ENCODE results near the gene PLET1.

The PLET1 gene

GRCh38 chr11:112270551-112271180 is 10.0 kb upstream of the PLET1 start:
- Mint-ChIP-seq H3K27ac (no peak overlapping the region), H3K9me3 (no peaks in the 10 kb centered on the region), H3K36me3 (no peaks in the 10 kb centered on the region), H3K27me3 (no peaks in the 10 kb centered on the region), H3K4me1 (no peaks in the 10 kb centered on the region), H3K4me3 (no peak overlapping the region)

- Mint-ChIP-seq H3K27ac (no peak overlapping the region), H3K9me3 (no peaks in the 10 kb centered on the region), H3K4me1 (no peaks in the 10 kb centered on the region), H3K36me3 (no peaks in the 10 kb centered on the region), H3K27me3 (no peaks in the 10 kb centered on the region), H3K4me3 (no peak overlapping the region)
Observed at GRCh38 chr11:112269139-112269538, 8.5 kb upstream of the PLET1 start.

- H3K27ac Mint-ChIP-seq: no peak overlapping the region
- no peaks in the 10 kb centered on the region for H3K4me1 Mint-ChIP-seq
- no peaks in the 10 kb centered on the region for H3K36me3 Mint-ChIP-seq
- no peaks in the 10 kb centered on the region for H3K9me3 Mint-ChIP-seq
- no peaks in the 10 kb centered on the region for H3K27me3 Mint-ChIP-seq
- H3K4me3 Mint-ChIP-seq: no peak overlapping the region
Observed at GRCh38 chr11:112268406-112268805, 7.7 kb upstream of the PLET1 start.

- no peaks in the 10 kb centered on the region for H3K36me3 Mint-ChIP-seq
- H3K4me1 Mint-ChIP-seq: no peaks in the 10 kb centered on the region
- H3K4me3 Mint-ChIP-seq: no peak overlapping the region
Observed at GRCh38 chr11:112267188-112267591, 6.5 kb upstream of the PLET1 start.

GRCh38 chr11:112266410-112266778 is 5.7 kb upstream of the PLET1 start:
- H3K9me3 Mint-ChIP-seq: no peaks in the 10 kb centered on the region
- no peak overlapping the region for H3K4me3 Mint-ChIP-seq
- H3K4me1 Mint-ChIP-seq: no peaks in the 10 kb centered on the region
- no peaks in the 10 kb centered on the region for H3K36me3 Mint-ChIP-seq
- no peaks in the 10 kb centered on the region for H3K27me3 Mint-ChIP-seq
- no peak overlapping the region for H3K27ac Mint-ChIP-seq

More at GRCh38 chr11:112267188-112267591, 6.5 kb upstream of the PLET1 start:
- no peak overlapping the region for H3K27ac Mint-ChIP-seq
- no peaks in the 10 kb centered on the region for H3K9me3 Mint-ChIP-seq
- no peaks in the 10 kb centered on the region for H3K27me3 Mint-ChIP-seq

- Mint-ChIP-seq H3K9me3 (no peaks in the 10 kb centered on the region), H3K36me3 (peaks cover 2% of the 10 kb centered on the region), H3K27me3 (no peaks in the 10 kb centered on the region), H3K27ac (no peak overlapping the region), H3K4me3 (no peak overlapping the region), H3K4me1 (no peaks in the 10 kb centered on the region)
Observed at GRCh38 chr11:112265659-112266409, 5.2 kb upstream of the PLET1 start.

- Mint-ChIP-seq H3K4me1 (no peaks in the 10 kb centered on the region), H3K27ac (no peak overlapping the region), H3K9me3 (no peaks in the 10 kb centered on the region), H3K27me3 (no peaks in the 10 kb centered on the region), H3K4me3 (no peak overlapping the region), H3K36me3 (peaks cover 5% of the 10 kb centered on the region)
Observed at GRCh38 chr11:112255067-112255720, 5.5 kb downstream of the PLET1 start.

- no peak overlapping the region for H3K4me3 Mint-ChIP-seq
- H3K27me3 Mint-ChIP-seq: no peaks in the 10 kb centered on the region
- H3K27ac Mint-ChIP-seq: no peak overlapping the region
- H3K9me3 Mint-ChIP-seq: no peaks in the 10 kb centered on the region
- peaks cover 4% of the 10 kb centered on the region for H3K36me3 Mint-ChIP-seq
- H3K4me1 Mint-ChIP-seq: no peaks in the 10 kb centered on the region
Observed at GRCh38 chr11:112253605-112254242, 6.9 kb downstream of the PLET1 start.

GRCh38 chr11:112249871-112250610 is 10.6 kb downstream of the PLET1 start:
- Mint-ChIP-seq H3K27ac (no peak overlapping the region), H3K4me3 (no peak overlapping the region), H3K36me3 (peaks cover 4% of the 10 kb centered on the region), H3K9me3 (no peaks in the 10 kb centered on the region), H3K27me3 (no peaks in the 10 kb centered on the region), H3K4me1 (no peaks in the 10 kb centered on the region)

- H3K4me1 Mint-ChIP-seq: no peaks in the 10 kb centered on the region
- H3K27me3 Mint-ChIP-seq: no peaks in the 10 kb centered on the region
- H3K36me3 Mint-ChIP-seq: peaks cover 16% of the 10 kb centered on the region
- peaks cover 11% of the 10 kb centered on the region for H3K9me3 Mint-ChIP-seq
- no peak overlapping the region for H3K4me3 Mint-ChIP-seq
- H3K27ac Mint-ChIP-seq: no peak overlapping the region
Observed at GRCh38 chr11:112248201-112248600, 12.5 kb downstream of the PLET1 start.

GRCh38 chr11:112247201-112247600 is 13.5 kb downstream of the PLET1 start:
- Mint-ChIP-seq H3K4me1 (no peaks in the 10 kb centered on the region), H3K27me3 (no peaks in the 10 kb centered on the region), H3K36me3 (peaks cover 22% of the 10 kb centered on the region), H3K9me3 (peaks cover 11% of the 10 kb centered on the region), H3K4me3 (no peak overlapping the region), H3K27ac (no peak overlapping the region)

GRCh38 chr11:112241486-112241885 is 19.2 kb downstream of the PLET1 start:
- H3K4me1 Mint-ChIP-seq: no peaks in the 10 kb centered on the region
- peaks cover 11% of the 10 kb centered on the region for H3K9me3 Mint-ChIP-seq
- H3K27ac Mint-ChIP-seq: no peak overlapping the region
- no peaks in the 10 kb centered on the region for H3K27me3 Mint-ChIP-seq
- H3K4me3 Mint-ChIP-seq: no peak overlapping the region
- peaks cover 35% of the 10 kb centered on the region for H3K36me3 Mint-ChIP-seq

GRCh38 chr11:112238041-112238440 is 22.6 kb downstream of the PLET1 start:
- H3K9me3 Mint-ChIP-seq: no peaks in the 10 kb centered on the region

GRCh38 chr11:112237451-112237850 is 23.2 kb downstream of the PLET1 start:
- Mint-ChIP-seq H3K9me3 (no peaks in the 10 kb centered on the region), H3K4me1 (no peaks in the 10 kb centered on the region), H3K4me3 (no peak overlapping the region), H3K27me3 (no peaks in the 10 kb centered on the region), H3K36me3 (peaks cover 24% of the 10 kb centered on the region), H3K27ac (no peak overlapping the region)

More at GRCh38 chr11:112238041-112238440, 22.6 kb downstream of the PLET1 start:
- peaks cover 29% of the 10 kb centered on the region for H3K36me3 Mint-ChIP-seq
- no peaks in the 10 kb centered on the region for H3K27me3 Mint-ChIP-seq
- no peak overlapping the region for H3K4me3 Mint-ChIP-seq
- no peaks in the 10 kb centered on the region for H3K4me1 Mint-ChIP-seq
- no peak overlapping the region for H3K27ac Mint-ChIP-seq

- Mint-ChIP-seq H3K36me3 (peaks cover 28% of the 10 kb centered on the region), H3K27me3 (no peaks in the 10 kb centered on the region), H3K9me3 (no peaks in the 10 kb centered on the region), H3K27ac (no peak overlapping the region), H3K4me3 (no peak overlapping the region), H3K4me1 (no peaks in the 10 kb centered on the region)
Observed at GRCh38 chr11:112235750-112236390, 24.8 kb downstream of the PLET1 start.

Measured in activated naive CD4-positive, alpha-beta T cell treated with anti-CD3 and anti-CD28 coated beads, Interleukin-2, amount 50 U/mL, for 24 hours (primary cell).